ENCODE data around the gene UST.
A peak's percentile ranks its signal among the peaks of the same experiment; 100 is the strongest.
"Not testable (repeated sequence)": the region's sequence is repeated elsewhere in the genome, so short reads cannot be mapped to it uniquely, and the experiment has no call there.

UST gene

GRCh38 chr6:148749674-148750073 is 2.8 kb downstream of the UST start:
- H3K4me3 Mint-ChIP-seq = no peak overlapping the region
- no peak for ATAC-seq

GRCh38 chr6:148750838-148751792 is 4.3 kb downstream of the UST start:
- no peaks in the 10 kb centered on the region for H3K27me3 Mint-ChIP-seq
- H3K4me1 Mint-ChIP-seq = peaks cover 45% of the 10 kb centered on the region
- ATAC-seq = no peak
- no peak overlapping the region for H3K27ac Mint-ChIP-seq
- H3K9me3 Mint-ChIP-seq = no peaks in the 10 kb centered on the region
- no peak overlapping the region for H3K4me3 Mint-ChIP-seq
- H3K36me3 Mint-ChIP-seq = peaks cover 2% of the 10 kb centered on the region

More at GRCh38 chr6:148749674-148750073, 2.8 kb downstream of the UST start:
- Mint-ChIP-seq H3K27me3 (no peaks in the 10 kb centered on the region), H3K9me3 (no peaks in the 10 kb centered on the region), H3K36me3 (no peaks in the 10 kb centered on the region), H3K4me1 (peaks cover 50% of the 10 kb centered on the region), H3K27ac (peak overlapping the region; percentile 92)

- Mint-ChIP-seq H3K9me3 (no peaks in the 10 kb centered on the region), H3K36me3 (peaks cover 9% of the 10 kb centered on the region), H3K27me3 (no peaks in the 10 kb centered on the region), H3K4me3 (no peak overlapping the region), H3K27ac (no peak overlapping the region), H3K4me1 (peaks cover 47% of the 10 kb centered on the region)
- no peak for ATAC-seq
These were observed 5.0 kb downstream of the UST start for GRCh38 chr6:148751793-148752170.

GRCh38 chr6:148755379-148755778 is 8.5 kb downstream of the UST start:
- H3K27ac Mint-ChIP-seq, H3K27me3 Mint-ChIP-seq, H3K4me3 Mint-ChIP-seq, ATAC-seq, H3K36me3 Mint-ChIP-seq, H3K9me3 Mint-ChIP-seq: not testable (repeated sequence)
- peaks cover 57% of the 10 kb centered on the region for H3K4me1 Mint-ChIP-seq

- H3K4me3 Mint-ChIP-seq = peak overlapping the region; percentile 27
- H3K36me3 Mint-ChIP-seq = peaks cover 9% of the 10 kb centered on the region
- peaks cover 71% of the 10 kb centered on the region for H3K4me1 Mint-ChIP-seq
- H3K27ac Mint-ChIP-seq = peak overlapping the region; percentile 88
- ATAC-seq = peak; percentile 44
- no peaks in the 10 kb centered on the region for H3K9me3 Mint-ChIP-seq
- H3K27me3 Mint-ChIP-seq = no peaks in the 10 kb centered on the region
These were observed 11.2 kb downstream of the UST start for GRCh38 chr6:148757944-148758480.

GRCh38 chr6:148758492-148758891 is 11.7 kb downstream of the UST start:
- H3K36me3 Mint-ChIP-seq = peaks cover 9% of the 10 kb centered on the region
- no peaks in the 10 kb centered on the region for H3K9me3 Mint-ChIP-seq
- no peaks in the 10 kb centered on the region for H3K27me3 Mint-ChIP-seq
- ATAC-seq = peak; percentile 88
- peak overlapping the region; percentile 27 for H3K4me3 Mint-ChIP-seq
- peak overlapping the region; percentile 88 for H3K27ac Mint-ChIP-seq
- peaks cover 76% of the 10 kb centered on the region for H3K4me1 Mint-ChIP-seq

GRCh38 chr6:148760258-148760534 is 13.4 kb downstream of the UST start:
- H3K36me3 Mint-ChIP-seq = peaks cover 9% of the 10 kb centered on the region

GRCh38 chr6:148760568-148761526 is 14.0 kb downstream of the UST start:
- Mint-ChIP-seq H3K36me3 (peaks cover 9% of the 10 kb centered on the region), H3K4me3 (peak overlapping the region; percentile 81), H3K9me3 (no peaks in the 10 kb centered on the region), H3K4me1 (peaks cover 99% of the 10 kb centered on the region), H3K27ac (peak overlapping the region; percentile 88), H3K27me3 (no peaks in the 10 kb centered on the region)
- peak; percentile 87 for ATAC-seq

More at GRCh38 chr6:148760258-148760534, 13.4 kb downstream of the UST start:
- Mint-ChIP-seq H3K4me3 (peak overlapping the region; percentile 81), H3K27ac (peak overlapping the region; percentile 88), H3K4me1 (peaks cover 93% of the 10 kb centered on the region), H3K9me3 (no peaks in the 10 kb centered on the region), H3K27me3 (no peaks in the 10 kb centered on the region)
- ATAC-seq = no peak

- H3K36me3 Mint-ChIP-seq = peaks cover 2% of the 10 kb centered on the region
- no peaks in the 10 kb centered on the region for H3K27me3 Mint-ChIP-seq
- peak overlapping the region; percentile 88 for H3K27ac Mint-ChIP-seq
- peaks cover 99% of the 10 kb centered on the region for H3K4me1 Mint-ChIP-seq
- ATAC-seq = no peak
- no peaks in the 10 kb centered on the region for H3K9me3 Mint-ChIP-seq
- peak overlapping the region; percentile 81 for H3K4me3 Mint-ChIP-seq
These were observed 14.7 kb downstream of the UST start for GRCh38 chr6:148761527-148762011.

GRCh38 chr6:148762231-148762630 is 15.4 kb downstream of the UST start:
- Mint-ChIP-seq H3K9me3 (no peaks in the 10 kb centered on the region), H3K36me3 (no peaks in the 10 kb centered on the region), H3K27ac (peak overlapping the region; percentile 88), H3K4me3 (no peak overlapping the region), H3K27me3 (no peaks in the 10 kb centered on the region), H3K4me1 (peaks cover 96% of the 10 kb centered on the region)
- ATAC-seq = no peak

- H3K27me3 Mint-ChIP-seq, ATAC-seq, H3K9me3 Mint-ChIP-seq, H3K36me3 Mint-ChIP-seq: not testable (repeated sequence)
- H3K4me1 Mint-ChIP-seq = peaks cover 89% of the 10 kb centered on the region
- H3K27ac Mint-ChIP-seq = peak overlapping the region; percentile 88
- H3K4me3 Mint-ChIP-seq = peak overlapping the region; percentile 76
These were observed 17.6 kb downstream of the UST start for GRCh38 chr6:148764259-148765020.

GRCh38 chr6:148765898-148766808 is 19.3 kb downstream of the UST start:
- no peaks in the 10 kb centered on the region for H3K27me3 Mint-ChIP-seq
- no peak for ATAC-seq
- H3K9me3 Mint-ChIP-seq = no peaks in the 10 kb centered on the region
- peak overlapping the region; percentile 88 for H3K27ac Mint-ChIP-seq
- no peaks in the 10 kb centered on the region for H3K36me3 Mint-ChIP-seq
- H3K4me1 Mint-ChIP-seq = peaks cover 89% of the 10 kb centered on the region
- no peak overlapping the region for H3K4me3 Mint-ChIP-seq

GRCh38 chr6:148768646-148769270 is 21.9 kb downstream of the UST start:
- H3K9me3 Mint-ChIP-seq = no peaks in the 10 kb centered on the region

More at GRCh38 chr6:148768646-148769270, 21.9 kb downstream of the UST start:
- peak overlapping the region; percentile 63 for H3K27ac Mint-ChIP-seq
- ATAC-seq = no peak
- H3K4me3 Mint-ChIP-seq = no peak overlapping the region
- H3K27me3 Mint-ChIP-seq = no peaks in the 10 kb centered on the region
- no peaks in the 10 kb centered on the region for H3K36me3 Mint-ChIP-seq
- peaks cover 77% of the 10 kb centered on the region for H3K4me1 Mint-ChIP-seq

Data from stimulated activated memory B cell treated with anti-CD40 and anti-IgM and Interleukin-4, amounts not matched to agents 10 μg/mL and 1 μg/mL and 100 μg/mL, for 72 hours (primary cell).